ENCODE measurements around the gene MYBPC3.

Gene MYBPC3

DNA sequence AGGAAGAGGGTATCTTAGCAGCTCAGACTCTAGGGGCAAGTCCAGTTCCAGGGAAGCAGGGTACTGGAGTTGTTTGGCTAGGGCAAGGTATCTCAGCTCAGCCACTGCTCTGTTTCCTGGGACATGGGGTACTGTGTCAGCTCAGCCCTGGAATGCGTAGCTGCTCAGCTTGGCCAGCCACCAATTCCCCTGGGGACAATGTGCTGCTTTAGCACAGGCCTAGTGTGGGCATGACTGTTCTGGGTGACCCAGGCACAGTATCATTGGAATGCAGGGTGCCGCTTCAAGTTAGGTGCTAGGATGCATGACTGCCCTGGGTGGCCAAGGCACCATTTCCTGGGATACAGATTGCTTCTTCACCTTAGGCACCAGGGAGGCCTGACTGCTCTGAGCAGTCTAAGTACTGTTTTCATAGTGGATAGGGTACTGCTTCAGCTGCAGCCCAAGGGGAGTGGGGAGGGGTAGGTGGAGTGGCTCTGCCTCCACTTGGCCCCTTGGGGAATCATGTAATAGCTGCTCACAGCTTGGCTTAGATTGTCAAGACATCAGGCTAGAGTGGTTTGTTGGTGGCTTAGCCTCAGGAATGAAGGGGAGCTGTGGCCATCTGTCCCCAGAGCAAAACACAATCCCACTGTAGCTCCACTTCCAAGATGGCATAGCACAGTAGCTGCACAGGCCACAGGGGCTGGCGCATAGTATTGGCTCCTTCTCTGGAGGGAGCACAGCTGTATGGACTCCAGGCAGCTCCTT is 46.6 kb downstream of the MYBPC3 start:
- Histone ChIP-seq H3K4me1 (ENCODE audit: control insufficient read depth, insufficient read depth, low read length) (no peaks in the 10 kb centered on the region), H3K27ac (ENCODE audit: low read depth, low read length) (no peak overlapping the region), H3K27me3 (ENCODE audit: control insufficient read depth, insufficient read depth, low read length) (no peaks in the 10 kb centered on the region), H3K9me3 (ENCODE audit: control insufficient read depth, insufficient read depth, low read depth, low read length) (no peaks in the 10 kb centered on the region), H3K36me3 (ENCODE audit: control insufficient read depth, insufficient read depth, low read length) (peaks cover 50% of the 10 kb centered on the region), H3K4me3 (ENCODE audit: low read depth, low read length) (no peak overlapping the region), H3K9ac (ENCODE audit: low read length) (no peak overlapping the region)

DNA sequence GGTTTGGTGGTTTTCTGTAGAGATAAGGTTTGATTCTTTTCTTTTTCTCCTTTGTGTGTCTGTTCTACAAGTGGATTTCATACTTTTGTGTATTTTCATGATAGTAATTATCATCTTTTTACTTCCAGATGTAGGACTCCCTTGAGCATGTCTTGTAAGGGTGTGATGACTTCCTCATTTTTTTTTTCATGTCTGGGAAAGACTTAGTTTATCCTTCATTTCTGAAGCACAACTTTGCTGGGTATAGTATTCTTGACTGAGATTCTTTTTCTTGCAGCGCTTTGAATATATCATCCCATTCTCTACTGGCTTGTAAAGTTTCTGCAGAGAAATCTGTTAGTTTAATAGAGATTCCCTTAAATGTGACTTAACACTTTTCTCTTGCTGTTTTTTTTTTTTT is 49.6 kb downstream of the MYBPC3 start:
- H3K4me1 ChIP-seq (ENCODE audit: control insufficient read depth, insufficient read depth, low read length): no peaks in the 10 kb centered on the region
- H3K9me3 ChIP-seq (ENCODE audit: control insufficient read depth, insufficient read depth, low read depth, low read length): no peaks in the 10 kb centered on the region
- H3K27me3 ChIP-seq (ENCODE audit: control insufficient read depth, insufficient read depth, low read length): no peaks in the 10 kb centered on the region
- H3K4me3 ChIP-seq (ENCODE audit: low read depth, low read length): no peak overlapping the region
- H3K36me3 ChIP-seq (ENCODE audit: control insufficient read depth, insufficient read depth, low read length): peaks cover 42% of the 10 kb centered on the region
- no peak overlapping the region for H3K27ac ChIP-seq (ENCODE audit: low read depth, low read length)
- H3K9ac ChIP-seq (ENCODE audit: low read length): no peak overlapping the region

DNA sequence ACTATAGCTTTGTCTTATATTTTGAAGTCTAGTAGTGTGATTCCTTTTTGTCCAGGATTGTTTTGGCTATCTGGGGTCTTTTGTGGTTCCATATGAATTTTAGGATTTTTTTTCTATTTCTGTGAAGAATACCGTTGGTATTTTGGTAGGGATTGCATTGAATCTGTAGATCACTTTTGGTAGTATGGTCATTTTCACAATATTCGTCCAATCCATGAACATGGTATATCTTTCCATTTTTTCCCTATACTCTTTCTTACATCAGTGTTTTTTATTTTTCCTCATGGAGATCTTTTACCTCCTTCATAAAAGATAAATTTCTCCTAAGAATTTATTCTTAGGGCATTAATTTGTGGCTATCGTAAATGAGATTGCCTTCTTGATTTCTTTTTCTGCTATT is 53.4 kb downstream of the MYBPC3 start:
- no peak overlapping the region for H3K27ac ChIP-seq (ENCODE audit: low read depth, low read length)
- H3K27me3 ChIP-seq (ENCODE audit: control insufficient read depth, insufficient read depth, low read length): no peaks in the 10 kb centered on the region
- no peaks in the 10 kb centered on the region for H3K9me3 ChIP-seq (ENCODE audit: control insufficient read depth, insufficient read depth, low read depth, low read length)
- H3K4me3 ChIP-seq (ENCODE audit: low read depth, low read length): no peak overlapping the region
- H3K4me1 ChIP-seq (ENCODE audit: control insufficient read depth, insufficient read depth, low read length): no peaks in the 10 kb centered on the region
- H3K36me3 ChIP-seq (ENCODE audit: control insufficient read depth, insufficient read depth, low read length): peaks cover 45% of the 10 kb centered on the region
- no peak overlapping the region for H3K9ac ChIP-seq (ENCODE audit: low read length)

DNA sequence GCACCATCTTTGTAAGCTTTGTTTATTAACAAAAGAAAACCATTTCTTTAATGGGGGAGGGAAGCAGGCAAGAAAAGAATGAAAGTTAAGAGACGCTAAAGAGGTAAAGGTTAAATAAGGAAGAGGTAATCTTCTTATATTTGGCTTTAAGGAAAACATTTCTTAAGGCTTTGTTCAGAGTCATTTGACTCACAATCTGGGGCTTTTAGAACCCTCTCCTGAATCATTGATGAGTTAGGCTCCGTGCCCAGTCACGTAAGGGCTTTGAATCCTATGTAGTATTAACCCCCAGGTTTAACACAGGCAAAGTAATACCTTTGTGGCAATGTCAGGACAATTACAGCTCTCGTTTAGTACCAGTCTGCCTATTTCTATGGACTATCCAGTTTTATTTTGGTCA is 56.5 kb downstream of the MYBPC3 start:
- H3K9ac ChIP-seq (ENCODE audit: low read length): no peak overlapping the region
- H3K4me1 ChIP-seq (ENCODE audit: control insufficient read depth, insufficient read depth, low read length): no peaks in the 10 kb centered on the region
- no peaks in the 10 kb centered on the region for H3K27me3 ChIP-seq (ENCODE audit: control insufficient read depth, insufficient read depth, low read length)
- no peaks in the 10 kb centered on the region for H3K9me3 ChIP-seq (ENCODE audit: control insufficient read depth, insufficient read depth, low read depth, low read length)
- peaks cover 65% of the 10 kb centered on the region for H3K36me3 ChIP-seq (ENCODE audit: control insufficient read depth, insufficient read depth, low read length)
- H3K4me3 ChIP-seq (ENCODE audit: low read depth, low read length): no peak overlapping the region
- H3K27ac ChIP-seq (ENCODE audit: low read depth, low read length): no peak overlapping the region

DNA sequence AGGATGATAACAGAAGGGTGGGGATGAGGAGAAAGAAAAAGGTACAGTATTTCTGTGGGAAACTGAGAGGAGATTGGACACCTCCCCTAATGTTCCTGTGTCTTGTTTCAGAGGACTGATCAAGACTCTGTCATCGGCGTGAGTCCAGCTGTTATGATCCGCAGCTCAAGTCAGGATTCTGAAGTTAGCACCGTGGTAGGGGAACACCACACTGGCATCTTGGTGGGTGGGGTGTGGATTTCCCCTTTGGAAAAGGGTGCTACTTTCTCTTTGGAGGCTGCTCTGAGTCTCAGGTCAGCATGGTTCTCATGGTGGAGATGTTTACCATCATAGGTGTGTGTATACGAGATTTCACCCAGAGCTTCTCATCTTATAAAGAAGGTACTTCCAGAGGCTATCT is 57.1 kb downstream of the MYBPC3 start:
- Histone ChIP-seq H3K4me1 (ENCODE audit: control insufficient read depth, insufficient read depth, low read length) (no peaks in the 10 kb centered on the region), H3K9ac (ENCODE audit: low read length) (no peak overlapping the region), H3K4me3 (ENCODE audit: low read depth, low read length) (no peak overlapping the region), H3K27me3 (ENCODE audit: control insufficient read depth, insufficient read depth, low read length) (no peaks in the 10 kb centered on the region), H3K9me3 (ENCODE audit: control insufficient read depth, insufficient read depth, low read depth, low read length) (no peaks in the 10 kb centered on the region), H3K27ac (ENCODE audit: low read depth, low read length) (no peak overlapping the region), H3K36me3 (ENCODE audit: control insufficient read depth, insufficient read depth, low read length) (peaks cover 71% of the 10 kb centered on the region)

DNA sequence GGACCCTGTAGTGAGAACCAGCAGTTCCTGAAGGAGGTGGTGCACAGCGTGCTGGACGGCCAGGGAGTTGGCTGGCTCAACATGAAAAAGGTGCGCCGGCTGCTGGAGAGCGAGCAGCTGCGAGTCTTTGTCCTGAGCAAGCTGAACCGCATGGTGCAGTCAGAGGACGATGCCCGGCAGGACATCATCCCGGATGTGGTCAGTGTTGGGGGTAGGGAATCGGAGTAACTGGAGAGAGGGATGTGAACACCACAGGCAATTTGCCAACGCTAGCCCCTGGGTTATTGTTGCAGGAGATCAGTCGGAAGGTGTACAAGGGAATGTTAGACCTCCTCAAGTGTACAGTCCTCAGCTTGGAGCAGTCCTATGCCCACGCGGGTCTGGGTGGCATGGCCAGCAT is 62.6 kb downstream of the MYBPC3 start:
- H3K36me3 ChIP-seq (ENCODE audit: control insufficient read depth, insufficient read depth, low read length): peaks cover 86% of the 10 kb centered on the region
- no peak overlapping the region for H3K27ac ChIP-seq (ENCODE audit: low read depth, low read length)
- no peak overlapping the region for H3K4me3 ChIP-seq (ENCODE audit: low read depth, low read length)
- H3K9ac ChIP-seq (ENCODE audit: low read length): no peak overlapping the region
- H3K27me3 ChIP-seq (ENCODE audit: control insufficient read depth, insufficient read depth, low read length): no peaks in the 10 kb centered on the region
- no peaks in the 10 kb centered on the region for H3K9me3 ChIP-seq (ENCODE audit: control insufficient read depth, insufficient read depth, low read depth, low read length)
- no peaks in the 10 kb centered on the region for H3K4me1 ChIP-seq (ENCODE audit: control insufficient read depth, insufficient read depth, low read length)

DNA sequence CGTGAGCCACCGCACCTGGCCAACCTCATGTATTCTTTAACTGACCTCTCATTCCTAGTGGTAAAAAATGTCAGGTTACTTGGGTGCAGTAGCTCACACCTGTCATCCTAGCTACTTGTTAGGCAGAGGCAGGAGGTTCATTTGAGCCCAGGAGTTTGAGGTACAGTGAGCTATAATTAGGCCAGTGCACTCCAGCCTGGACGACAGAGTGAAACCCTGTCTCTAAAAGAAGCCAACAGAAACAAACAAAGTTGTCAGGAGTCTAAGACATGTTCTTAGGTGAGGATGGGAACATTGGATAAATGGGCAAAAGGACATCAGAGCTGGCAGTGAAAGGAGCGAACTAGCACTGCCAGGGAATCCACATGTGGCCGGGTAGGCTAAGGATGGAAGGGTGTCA is 64.4 kb downstream of the MYBPC3 start:
- H3K36me3 ChIP-seq (ENCODE audit: control insufficient read depth, insufficient read depth, low read length): peaks cover 88% of the 10 kb centered on the region
- no peak overlapping the region for H3K4me3 ChIP-seq (ENCODE audit: low read depth, low read length)
- H3K27ac ChIP-seq (ENCODE audit: low read depth, low read length): no peak overlapping the region
- no peak overlapping the region for H3K9ac ChIP-seq (ENCODE audit: low read length)
- H3K9me3 ChIP-seq (ENCODE audit: control insufficient read depth, insufficient read depth, low read depth, low read length): no peaks in the 10 kb centered on the region
- no peaks in the 10 kb centered on the region for H3K4me1 ChIP-seq (ENCODE audit: control insufficient read depth, insufficient read depth, low read length)
- H3K27me3 ChIP-seq (ENCODE audit: control insufficient read depth, insufficient read depth, low read length): no peaks in the 10 kb centered on the region

DNA sequence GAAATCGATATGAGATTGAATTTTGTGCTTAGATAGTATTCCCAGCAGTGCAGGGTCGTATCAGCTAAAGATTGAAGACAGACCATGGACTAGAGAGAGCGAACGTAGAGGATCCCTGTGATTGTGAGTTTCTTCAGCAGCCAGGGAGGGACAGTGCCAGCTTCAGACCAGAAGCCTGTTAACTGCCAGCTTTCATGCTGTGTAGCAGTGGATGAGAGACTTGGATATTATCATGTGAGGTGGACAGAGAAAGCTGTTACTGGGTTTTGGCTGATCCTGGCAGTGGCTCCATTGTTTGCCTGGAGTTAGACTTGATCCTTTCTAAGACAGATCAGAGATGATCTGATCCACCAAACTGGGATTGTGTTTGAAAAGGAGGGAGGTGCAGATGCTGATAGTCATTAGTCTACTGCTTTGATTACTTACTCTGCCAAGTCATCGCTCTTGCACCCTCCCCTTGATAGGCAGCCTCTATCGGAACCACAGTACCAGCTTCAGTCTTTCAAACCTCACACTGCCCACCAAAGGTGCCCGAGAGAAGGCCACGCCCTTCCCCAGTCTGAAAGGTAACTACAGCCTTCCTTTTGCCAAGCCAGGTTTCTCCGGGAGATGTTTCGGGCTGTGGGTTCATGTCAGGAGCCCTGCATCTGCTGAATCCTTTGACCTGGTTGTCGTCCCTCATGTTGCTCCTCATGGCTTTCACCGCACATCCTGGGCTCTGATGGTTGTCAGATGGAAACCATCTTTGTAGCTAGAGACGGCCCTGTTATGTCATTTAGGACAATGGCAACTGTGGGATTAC is 66.3 kb downstream of the MYBPC3 start:
- Histone ChIP-seq H3K36me3 (ENCODE audit: control insufficient read depth, insufficient read depth, low read length) (peaks cover 84% of the 10 kb centered on the region), H3K4me3 (ENCODE audit: low read depth, low read length) (no peak overlapping the region), H3K9ac (ENCODE audit: low read length) (no peak overlapping the region), H3K27me3 (ENCODE audit: control insufficient read depth, insufficient read depth, low read length) (no peaks in the 10 kb centered on the region), H3K9me3 (ENCODE audit: control insufficient read depth, insufficient read depth, low read depth, low read length) (no peaks in the 10 kb centered on the region), H3K4me1 (ENCODE audit: control insufficient read depth, insufficient read depth, low read length) (no peaks in the 10 kb centered on the region), H3K27ac (ENCODE audit: low read depth, low read length) (no peak overlapping the region)

DNA sequence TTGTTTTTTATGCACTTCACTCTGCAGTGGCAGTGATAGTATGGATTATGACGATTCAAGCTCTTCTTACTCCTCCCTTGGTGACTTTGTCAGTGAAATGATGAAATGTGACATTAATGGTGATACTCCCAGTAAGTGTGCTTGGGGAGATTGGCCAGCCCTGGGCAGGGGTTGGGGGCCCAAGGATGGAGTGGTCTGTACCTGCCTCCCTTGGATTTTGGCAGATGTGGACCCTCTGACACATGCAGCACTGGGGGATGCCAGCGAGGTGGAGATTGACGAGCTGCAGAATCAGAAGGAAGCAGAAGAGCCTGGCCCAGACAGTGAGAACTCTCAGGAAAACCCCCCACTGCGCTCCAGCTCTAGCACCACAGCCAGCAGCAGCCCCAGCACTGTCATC is 68.4 kb downstream of the MYBPC3 start:
- peaks cover 80% of the 10 kb centered on the region for H3K36me3 ChIP-seq (ENCODE audit: control insufficient read depth, insufficient read depth, low read length)
- H3K4me1 ChIP-seq (ENCODE audit: control insufficient read depth, insufficient read depth, low read length): no peaks in the 10 kb centered on the region
- H3K9me3 ChIP-seq (ENCODE audit: control insufficient read depth, insufficient read depth, low read depth, low read length): no peaks in the 10 kb centered on the region
- H3K9ac ChIP-seq (ENCODE audit: low read length): no peak overlapping the region
- no peak overlapping the region for H3K4me3 ChIP-seq (ENCODE audit: low read depth, low read length)
- H3K27me3 ChIP-seq (ENCODE audit: control insufficient read depth, insufficient read depth, low read length): no peaks in the 10 kb centered on the region
- no peak overlapping the region for H3K27ac ChIP-seq (ENCODE audit: low read depth, low read length)

DNA sequence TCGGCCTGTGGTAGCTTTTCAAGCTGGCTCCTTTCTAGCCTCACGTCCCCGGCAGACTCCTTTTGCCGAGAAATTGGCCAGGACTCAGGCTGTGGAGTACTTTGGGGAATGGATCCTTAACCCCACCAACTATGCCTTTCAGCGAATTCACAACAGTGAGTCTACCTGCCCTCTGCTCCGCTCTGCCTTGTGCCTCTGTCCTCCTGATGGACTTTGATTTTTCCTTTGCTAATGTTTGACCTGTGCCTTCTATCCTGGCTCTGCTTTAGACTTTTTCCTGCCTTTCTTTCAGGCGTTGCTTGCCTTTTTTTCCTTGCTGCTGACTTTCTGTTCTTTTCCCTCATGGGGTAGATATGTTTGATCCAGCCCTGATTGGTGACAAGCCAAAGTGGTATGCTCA is 70.0 kb downstream of the MYBPC3 start:
- H3K4me3 ChIP-seq (ENCODE audit: low read depth, low read length): no peak overlapping the region
- no peaks in the 10 kb centered on the region for H3K9me3 ChIP-seq (ENCODE audit: control insufficient read depth, insufficient read depth, low read depth, low read length)
- peaks cover 82% of the 10 kb centered on the region for H3K36me3 ChIP-seq (ENCODE audit: control insufficient read depth, insufficient read depth, low read length)
- no peak overlapping the region for H3K9ac ChIP-seq (ENCODE audit: low read length)
- no peak overlapping the region for H3K27ac ChIP-seq (ENCODE audit: low read depth, low read length)
- H3K27me3 ChIP-seq (ENCODE audit: control insufficient read depth, insufficient read depth, low read length): no peaks in the 10 kb centered on the region
- H3K4me1 ChIP-seq (ENCODE audit: control insufficient read depth, insufficient read depth, low read length): no peaks in the 10 kb centered on the region
